ENCODE results near the gene TMEM139. TPM values are rescaled to one million over a fixed set of nuclear protein-coding genes. Genes with fewer than 3 reads are reported as not detected.
A peak's percentile ranks its signal among the peaks of the same experiment; 100 is the strongest.
"Not testable (repeated sequence)": the region's sequence is repeated elsewhere in the genome, so short reads cannot be mapped to it uniquely, and the experiment has no call there.

Gene TMEM139
- total RNA-seq, 4 donors from 2014 or later = 7.8 to 12.8 (median 11.6) TPM

- intact Hi-C loops (cut with DNase I; ENCODE audit: low total_unique reads) = no loop called here
Measured at GRCh38 chr7:143287339-143287934, 2.7 kb downstream of the TMEM139 start.

GRCh38 chr7:143287935-143288826, 3.4 kb downstream of the TMEM139 start, which contains the start of gene CASP2:
Gene CASP2, plus strand, starts transcription at chr7:143288351. Its CDS starts 105 bp downstream, at chr7:143288456.
- intact Hi-C loops (cut with DNase I; ENCODE audit: low total_unique reads) = no loop called here
- DNase-seq (ENCODE audit: low spot score in 2 of 2) = peak; percentile 95 to 99
- peak within 1 kb of the TSS; percentile 85 for H3K4me3 ChIP-seq (ENCODE audit: low read depth, poor library complexity, severe bottlenecking)
- TF ChIP-seq, protein P1, sequence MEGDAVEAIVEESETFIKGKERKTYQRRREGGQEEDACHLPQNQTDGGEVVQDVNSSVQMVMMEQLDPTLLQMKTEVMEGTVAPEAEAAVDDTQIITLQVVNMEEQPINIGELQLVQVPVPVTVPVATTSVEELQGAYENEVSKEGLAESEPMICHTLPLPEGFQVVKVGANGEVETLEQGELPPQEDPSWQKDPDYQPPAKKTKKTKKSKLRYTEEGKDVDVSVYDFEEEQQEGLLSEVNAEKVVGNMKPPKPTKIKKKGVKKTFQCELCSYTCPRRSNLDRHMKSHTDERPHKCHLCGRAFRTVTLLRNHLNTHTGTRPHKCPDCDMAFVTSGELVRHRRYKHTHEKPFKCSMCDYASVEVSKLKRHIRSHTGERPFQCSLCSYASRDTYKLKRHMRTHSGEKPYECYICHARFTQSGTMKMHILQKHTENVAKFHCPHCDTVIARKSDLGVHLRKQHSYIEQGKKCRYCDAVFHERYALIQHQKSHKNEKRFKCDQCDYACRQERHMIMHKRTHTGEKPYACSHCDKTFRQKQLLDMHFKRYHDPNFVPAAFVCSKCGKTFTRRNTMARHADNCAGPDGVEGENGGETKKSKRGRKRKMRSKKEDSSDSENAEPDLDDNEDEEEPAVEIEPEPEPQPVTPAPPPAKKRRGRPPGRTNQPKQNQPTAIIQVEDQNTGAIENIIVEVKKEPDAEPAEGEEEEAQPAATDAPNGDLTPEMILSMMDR (IDR thresholded peaks at IDR 0.05) = no peak
- no peak for TF ChIP-seq POLR2A (IDR thresholded peaks at IDR 0.05)
- 4 to 8% methylated on average over 42 to 76 of the region's 84 CpGs for WGBS, 2 donors

More at GRCh38 chr7:143287339-143287934, 2.7 kb downstream of the TMEM139 start:
- TF ChIP-seq POLR2A (IDR thresholded peaks at IDR 0.05) = no peak
- TF ChIP-seq, protein P1 (IDR thresholded peaks at IDR 0.05) = no peak
- H3K4me3 ChIP-seq (ENCODE audit: low read depth, poor library complexity, severe bottlenecking) = no peak overlapping the region
- DNase-seq (ENCODE audit: low spot score in 2 of 2) = no peak
- 85 to 89% methylated on average over 17 of the region's 17 CpGs for WGBS, 2 donors

- WGBS, 2 donors = 1% methylated on average over 11 of the region's 11 CpGs
- DNase-seq (ENCODE audit: low spot score in 2 of 2) = no peak
- intact Hi-C loops (cut with DNase I; ENCODE audit: low total_unique reads) = no loop called here
- H3K4me3 ChIP-seq (ENCODE audit: low read depth, poor library complexity, severe bottlenecking) = peak overlapping the region; percentile 85
- no peak for TF ChIP-seq POLR2A (IDR thresholded peaks at IDR 0.05)
- TF ChIP-seq, protein P1 (IDR thresholded peaks at IDR 0.05) = no peak
Measured at GRCh38 chr7:143288836-143289235, 4.1 kb downstream of the TMEM139 start.

DNA sequence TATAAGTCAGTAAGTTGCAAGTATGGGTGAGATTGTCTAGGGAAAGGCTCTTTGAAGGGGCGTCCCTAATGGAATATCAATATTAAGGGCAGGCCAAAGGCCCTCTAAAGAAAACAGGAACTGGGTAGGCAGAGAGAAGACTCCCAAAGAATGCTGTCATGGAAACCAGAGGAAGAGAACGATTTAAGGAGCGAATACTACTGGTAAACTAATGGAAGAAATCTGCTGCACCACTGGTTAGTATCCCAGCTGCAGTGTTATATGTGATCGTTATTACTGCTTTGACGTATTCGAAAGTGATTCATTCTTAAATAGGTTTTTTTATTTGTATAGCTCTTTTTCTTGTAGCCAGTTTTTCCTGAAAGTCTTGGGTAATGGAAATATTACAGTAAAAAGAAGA, 4.7 kb downstream of the TMEM139 start:
- TF ChIP-seq, protein P1 (IDR thresholded peaks at IDR 0.05) = no peak
- TF ChIP-seq POLR2A (IDR thresholded peaks at IDR 0.05) = no peak
- no peak overlapping the region for H3K4me3 ChIP-seq (ENCODE audit: low read depth, poor library complexity, severe bottlenecking)
- intact Hi-C loops (cut with DNase I; ENCODE audit: low total_unique reads) = no loop called here
- WGBS, 2 donors = 15 to 21% methylated on average over 6 of the region's 6 CpGs
- no peak for DNase-seq (ENCODE audit: low spot score in 2 of 2)

DNA sequence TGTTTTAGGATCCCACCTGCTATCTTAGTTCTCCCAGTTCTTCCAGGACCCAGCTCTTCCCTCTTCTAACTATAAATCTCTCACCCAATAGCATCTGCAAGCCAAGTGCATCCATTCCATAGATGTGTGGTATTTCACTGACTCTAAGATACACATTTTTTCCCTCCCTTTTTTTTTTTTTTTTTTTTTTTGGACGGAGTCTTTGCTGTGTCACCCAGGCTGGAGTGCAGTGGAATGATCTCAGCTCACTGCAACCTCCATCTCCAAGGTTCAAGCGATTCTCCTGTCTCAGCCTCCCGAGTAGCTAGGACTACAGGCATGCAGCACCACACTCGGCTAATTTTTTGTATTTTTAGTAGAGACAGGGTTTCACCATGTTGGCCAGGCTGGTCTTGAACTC, 5.1 kb downstream of the TMEM139 start:
- DNase-seq (ENCODE audit: low spot score in 2 of 2); H3K4me3 ChIP-seq (ENCODE audit: low read depth, poor library complexity, severe bottlenecking); intact Hi-C loops (cut with DNase I; ENCODE audit: low total_unique reads): not testable (repeated sequence)
- 55% methylated on average over 4 of the region's 4 CpGs for WGBS, 2 donors

DNA sequence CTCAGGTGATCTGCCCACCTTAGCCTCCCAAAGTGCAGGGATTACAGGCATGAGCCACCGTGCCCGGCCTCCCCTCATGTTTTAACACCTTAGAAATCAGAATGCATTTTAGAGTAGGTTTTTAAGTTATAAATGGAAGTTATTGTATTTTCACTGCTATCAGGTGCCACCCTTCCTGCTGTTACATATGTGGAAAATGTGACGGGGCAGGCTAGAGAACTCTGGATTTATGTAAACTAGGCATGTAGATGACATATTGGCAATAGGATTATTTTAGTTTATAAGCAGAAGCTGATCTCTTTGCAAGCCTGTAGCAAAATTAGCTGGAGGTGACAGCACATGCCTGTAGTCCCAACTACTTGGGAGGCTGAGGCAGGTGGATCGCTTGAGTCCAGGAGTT, 5.5 kb downstream of the TMEM139 start:
- no peak for DNase-seq (ENCODE audit: low spot score in 2 of 2)
- H3K4me3 ChIP-seq (ENCODE audit: low read depth, poor library complexity, severe bottlenecking) = no peak overlapping the region
- intact Hi-C loops (cut with DNase I; ENCODE audit: low total_unique reads) = no loop called here
- TF ChIP-seq, protein P1 (IDR thresholded peaks at IDR 0.05) = no peak
- no peak for TF ChIP-seq POLR2A (IDR thresholded peaks at IDR 0.05)
- WGBS, 2 donors = 75 to 82% methylated on average over 4 of the region's 4 CpGs

Data from lower leg skin (tissue), 4 donors.